Measurements from ENCODE around the gene FIBCD1. TPM values are rescaled to one million over a fixed set of nuclear protein-coding genes. Genes with fewer than 3 reads are reported as not detected.

Gene FIBCD1
- total and polyA plus RNA-seq, 12 donors, result 0.11 to 55.7 (median 18.3) TPM

DNA sequence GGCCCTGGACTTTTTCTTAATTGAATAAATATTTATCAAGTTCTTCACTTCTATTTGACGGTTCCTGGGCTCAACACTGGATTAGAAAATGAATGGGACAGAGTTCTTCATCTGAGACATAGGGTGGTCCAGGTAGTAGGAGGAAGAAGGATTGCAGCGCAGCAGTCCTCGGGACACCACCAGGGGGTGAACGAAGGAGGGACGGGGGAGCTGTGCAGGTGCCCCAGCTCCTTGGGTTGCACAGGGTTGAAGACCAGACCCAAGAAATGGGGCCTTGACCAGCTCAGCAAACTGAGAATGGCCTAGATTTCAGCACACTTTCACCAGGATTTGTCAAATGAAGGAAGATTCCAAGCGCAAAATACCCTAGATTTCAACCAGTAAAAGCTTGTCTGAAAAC lies 74.5 kb downstream of the FIBCD1 start:
- Histone ChIP-seq H3K4me3 (no peak overlapping the region), H3K27ac (no peak overlapping the region), H3K9me3 (replicated peaks in 1 of 3) (no peaks in the 10 kb centered on the region), H3K36me3 (replicated peaks in 1 of 2) (peaks cover 0 to 20% of the 10 kb centered on the region in 2 donors), H3K27me3 (no peaks in the 10 kb centered on the region), H3K4me1 (replicated peaks in 1 of 2) (peaks cover 0 to 10% of the 10 kb centered on the region in 2 donors)
- DNase-seq, result no peak
- WGBS, 4 donors, result 83 to 94% (median 91%) methylated on average over 6 of the region's 6 CpGs
- intact Hi-C loops (cut with DNase I), result loop anchor here (5.0 kb wide), 2 partner anchors 92 to 157 kb away; no protein-coding TSS in a partner anchor
- TF ChIP-seq CTCF (IDR thresholded peaks at IDR 0.05) (no peak), POLR2A (IDR thresholded peaks at IDR 0.05) (no peak)

GRCh38 chr9:130862747-130863146 lies 76.3 kb downstream of the FIBCD1 start:
- Histone ChIP-seq H3K27ac (no peak overlapping the region), H3K9me3 (replicated peaks in 1 of 3) (no peaks in the 10 kb centered on the region), H3K27me3 (no peaks in the 10 kb centered on the region), H3K36me3 (replicated peaks in 1 of 2) (peaks cover 0 to 20% of the 10 kb centered on the region in 2 donors), H3K4me3 (no peak overlapping the region), H3K4me1 (replicated peaks in 1 of 2) (peaks cover 0 to 13% of the 10 kb centered on the region in 2 donors)
- peak in 1 of 7 donors; percentile 49 for DNase-seq
- TF ChIP-seq POLR2A (IDR thresholded peaks at IDR 0.05), result no peak
- TF ChIP-seq CTCF (IDR thresholded peaks at IDR 0.05), result no peak
- intact Hi-C loops (cut with DNase I), result loop anchor here (5.0 kb wide), 2 partner anchors 90 to 155 kb away; no protein-coding TSS in a partner anchor
- 88 to 90% (median 89%) methylated on average over 23 of the region's 23 CpGs for WGBS, 4 donors

DNA sequence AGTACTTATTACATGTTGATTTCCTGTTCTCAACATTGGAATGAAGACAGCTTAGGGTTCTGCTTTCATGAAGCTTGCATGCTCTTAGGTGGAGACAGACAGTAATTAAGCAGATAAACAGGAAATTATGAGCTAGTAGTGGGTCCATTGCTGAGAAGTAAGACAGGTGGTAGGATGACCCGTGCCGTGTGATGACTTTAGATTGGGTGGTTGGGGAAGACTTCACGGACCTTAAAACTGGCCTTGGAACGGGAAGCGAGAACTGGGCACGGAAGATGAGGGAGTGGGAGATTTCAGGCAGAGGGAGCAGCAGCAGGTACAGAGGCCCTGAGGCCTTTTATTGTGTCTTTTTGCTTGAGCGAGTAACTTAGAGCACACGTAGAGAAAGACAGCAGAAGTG lies 76.8 kb downstream of the FIBCD1 start:
- intact Hi-C loops (cut with DNase I), result loop anchor here (5.0 kb wide), 2 partner anchors 90 to 155 kb away; no protein-coding TSS in a partner anchor
- WGBS, 4 donors, result 91 to 93% (median 92%) methylated on average over 8 of the region's 8 CpGs
- peak in 1 of 7 donors; percentile 33 for DNase-seq
- H3K27me3 ChIP-seq, result no peaks in the 10 kb centered on the region
- H3K4me1 ChIP-seq (replicated peaks in 1 of 2), result peaks cover 0 to 15% of the 10 kb centered on the region in 2 donors
- H3K4me3 ChIP-seq, result no peak overlapping the region
- H3K9me3 ChIP-seq (replicated peaks in 1 of 3), result no peaks in the 10 kb centered on the region
- TF ChIP-seq POLR2A (IDR thresholded peaks at IDR 0.05) (no peak), CTCF (IDR thresholded peaks at IDR 0.05) (no peak)
- no peak overlapping the region for H3K27ac ChIP-seq
- peaks cover 0 to 20% of the 10 kb centered on the region in 2 donors for H3K36me3 ChIP-seq (replicated peaks in 1 of 2)

DNA sequence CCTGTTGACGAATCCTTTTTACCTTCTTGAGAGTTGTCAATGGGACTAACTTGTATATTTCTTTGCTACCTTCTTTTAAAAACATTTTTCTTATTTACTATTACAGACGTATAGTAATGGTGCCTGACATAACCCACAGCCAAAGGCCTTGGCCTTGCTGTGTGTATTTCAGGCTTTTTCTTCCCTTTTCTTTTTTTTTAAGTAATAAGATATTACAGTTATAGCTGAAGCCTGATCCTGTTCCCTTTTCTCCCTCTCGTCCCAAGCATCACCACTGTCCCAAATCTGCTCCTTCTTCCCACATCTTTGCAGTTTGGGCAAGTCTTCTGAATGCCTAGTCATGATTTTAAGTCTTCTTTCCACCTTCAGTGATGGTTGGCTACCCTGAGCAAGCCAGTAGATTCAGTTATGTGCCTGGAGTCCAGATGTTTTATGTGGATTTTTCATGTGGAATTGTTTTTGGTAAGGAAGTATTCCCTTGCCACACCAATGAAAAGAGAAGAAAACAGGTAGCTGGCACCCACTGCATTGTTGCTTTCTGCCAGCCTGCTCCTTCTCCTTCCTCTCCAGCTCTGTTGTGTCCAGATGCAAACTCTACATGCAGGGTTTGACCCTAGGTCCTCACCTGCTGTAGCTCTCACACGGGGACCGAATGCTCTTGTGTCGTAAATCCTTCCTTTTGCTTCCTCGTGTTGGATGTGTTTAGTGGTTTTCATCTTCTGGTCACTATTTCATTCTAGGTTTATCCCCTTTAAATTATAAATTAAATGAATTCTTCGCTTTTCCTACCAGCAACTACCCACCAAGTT lies 77.5 kb downstream of the FIBCD1 start:
- no peak for TF ChIP-seq POLR2A (IDR thresholded peaks at IDR 0.05)
- TF ChIP-seq CTCF (IDR thresholded peaks at IDR 0.05), result no peak
- peaks cover 0 to 20% of the 10 kb centered on the region in 2 donors for H3K36me3 ChIP-seq (replicated peaks in 1 of 2)
- peak overlapping the region in 4 of 5 donors; percentile 27 to 91 (median 65) for H3K27ac ChIP-seq
- intact Hi-C loops (cut with DNase I), result loop anchor here (5.0 kb wide), 2 partner anchors 89 to 154 kb away; no protein-coding TSS in a partner anchor
- H3K27me3 ChIP-seq, result no peaks in the 10 kb centered on the region
- DNase-seq, result peak in 1 of 7 donors; percentile 41
- WGBS, 4 donors, result 71 to 74% (median 72%) methylated on average over 8 of the region's 8 CpGs
- H3K4me1 ChIP-seq (replicated peaks in 1 of 2), result peaks cover 0 to 15% of the 10 kb centered on the region in 2 donors
- no peaks in the 10 kb centered on the region for H3K9me3 ChIP-seq (replicated peaks in 1 of 3)
- H3K4me3 ChIP-seq, result no peak overlapping the region
